ENCODE measurements around the gene CCDC3.

GRCh38 chr10:12960334-12960898 lies 41.1 kb downstream of the CCDC3 start:
- TF ChIP-seq REST (IDR thresholded peaks at IDR 0.05; ENCODE audit: insufficient read depth in 1 of 2, low read depth in 2 of 2, low read length in 1 of 2) (no peak), CTCF (IDR thresholded peaks at IDR 0.05) (no peak)

All from Panc1 (cell line).